Kidney epithelial cell (primary cell): ENCODE results near the gene P4HB. TPM values are rescaled to one million over a fixed set of nuclear protein-coding genes. Genes with fewer than 3 reads are reported as not detected.

Experiments used
- DNase-seq: peaks from one replicate; pipeline ENCODE4 v3.0.0-alpha.2; 2010; ENCODE audit warnings: low read depth
- H3K27me3 ChIP-seq: 2 replicates; pipeline ENCODE4 v1.6.0; 2011; ENCODE audit warnings: low read length; ENCODE audit not compliant: control insufficient read depth, insufficient read depth
- H3K36me3 ChIP-seq: 2 replicates; pipeline ENCODE4 v1.5.1; 2011; ENCODE audit warnings: low read length; ENCODE audit not compliant: control insufficient read depth, insufficient read depth
- H3K4me3 ChIP-seq: 2 replicates; pipeline ENCODE4 v1.5.1; 2011; ENCODE audit warnings: low read depth, mild to moderate bottlenecking, control low read depth, low read length
- total RNA-seq: library from RNA; depleted of rRNA; stranded (reverse); fragments of >200 nt; gene quantifications from 2 replicates; pipeline ENCODE4 v1.2.3, GENCODE V29; 2015
- TF ChIP-seq, protein P1 (sequence below): IDR thresholded peaks from 2 replicates; pipeline ENCODE4 v1.5.1; 2011; ENCODE audit warnings: mild to moderate bottlenecking, moderate library complexity, low read length, control low read depth, inconsistent platforms; ENCODE audit not compliant: insufficient read depth, poor library complexity, severe bottlenecking

The P4HB gene
- total RNA-seq, 1 donor from 2014 or later: 870 TPM

DNA sequence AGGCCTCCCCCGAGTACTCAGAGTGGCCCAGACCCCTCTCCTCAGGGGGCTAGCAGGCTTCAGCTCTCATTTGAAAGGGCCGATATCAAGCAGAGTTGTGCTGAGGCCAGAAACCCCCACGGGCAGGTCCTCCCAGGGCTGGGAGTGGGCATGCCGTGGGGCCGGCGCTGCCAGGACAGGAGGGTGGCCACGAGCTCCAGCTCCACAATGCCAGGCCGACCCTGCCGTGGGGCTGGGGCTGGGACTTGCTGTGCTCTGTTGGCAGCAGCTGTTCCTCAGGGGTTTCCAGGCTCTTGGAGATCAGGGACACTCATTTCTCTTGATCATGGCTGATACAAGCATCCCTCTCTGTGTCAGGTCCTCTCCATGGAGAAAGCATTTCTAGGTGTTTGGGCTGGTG lies 38.5 kb upstream of the P4HB start:
- H3K27me3 ChIP-seq: peaks cover 13% of the 10 kb centered on the region
- H3K36me3 ChIP-seq: peaks cover 5% of the 10 kb centered on the region
- no peak for DNase-seq
- H3K4me3 ChIP-seq: no peak overlapping the region
- TF ChIP-seq, protein P1, sequence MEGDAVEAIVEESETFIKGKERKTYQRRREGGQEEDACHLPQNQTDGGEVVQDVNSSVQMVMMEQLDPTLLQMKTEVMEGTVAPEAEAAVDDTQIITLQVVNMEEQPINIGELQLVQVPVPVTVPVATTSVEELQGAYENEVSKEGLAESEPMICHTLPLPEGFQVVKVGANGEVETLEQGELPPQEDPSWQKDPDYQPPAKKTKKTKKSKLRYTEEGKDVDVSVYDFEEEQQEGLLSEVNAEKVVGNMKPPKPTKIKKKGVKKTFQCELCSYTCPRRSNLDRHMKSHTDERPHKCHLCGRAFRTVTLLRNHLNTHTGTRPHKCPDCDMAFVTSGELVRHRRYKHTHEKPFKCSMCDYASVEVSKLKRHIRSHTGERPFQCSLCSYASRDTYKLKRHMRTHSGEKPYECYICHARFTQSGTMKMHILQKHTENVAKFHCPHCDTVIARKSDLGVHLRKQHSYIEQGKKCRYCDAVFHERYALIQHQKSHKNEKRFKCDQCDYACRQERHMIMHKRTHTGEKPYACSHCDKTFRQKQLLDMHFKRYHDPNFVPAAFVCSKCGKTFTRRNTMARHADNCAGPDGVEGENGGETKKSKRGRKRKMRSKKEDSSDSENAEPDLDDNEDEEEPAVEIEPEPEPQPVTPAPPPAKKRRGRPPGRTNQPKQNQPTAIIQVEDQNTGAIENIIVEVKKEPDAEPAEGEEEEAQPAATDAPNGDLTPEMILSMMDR: no peak

DNA sequence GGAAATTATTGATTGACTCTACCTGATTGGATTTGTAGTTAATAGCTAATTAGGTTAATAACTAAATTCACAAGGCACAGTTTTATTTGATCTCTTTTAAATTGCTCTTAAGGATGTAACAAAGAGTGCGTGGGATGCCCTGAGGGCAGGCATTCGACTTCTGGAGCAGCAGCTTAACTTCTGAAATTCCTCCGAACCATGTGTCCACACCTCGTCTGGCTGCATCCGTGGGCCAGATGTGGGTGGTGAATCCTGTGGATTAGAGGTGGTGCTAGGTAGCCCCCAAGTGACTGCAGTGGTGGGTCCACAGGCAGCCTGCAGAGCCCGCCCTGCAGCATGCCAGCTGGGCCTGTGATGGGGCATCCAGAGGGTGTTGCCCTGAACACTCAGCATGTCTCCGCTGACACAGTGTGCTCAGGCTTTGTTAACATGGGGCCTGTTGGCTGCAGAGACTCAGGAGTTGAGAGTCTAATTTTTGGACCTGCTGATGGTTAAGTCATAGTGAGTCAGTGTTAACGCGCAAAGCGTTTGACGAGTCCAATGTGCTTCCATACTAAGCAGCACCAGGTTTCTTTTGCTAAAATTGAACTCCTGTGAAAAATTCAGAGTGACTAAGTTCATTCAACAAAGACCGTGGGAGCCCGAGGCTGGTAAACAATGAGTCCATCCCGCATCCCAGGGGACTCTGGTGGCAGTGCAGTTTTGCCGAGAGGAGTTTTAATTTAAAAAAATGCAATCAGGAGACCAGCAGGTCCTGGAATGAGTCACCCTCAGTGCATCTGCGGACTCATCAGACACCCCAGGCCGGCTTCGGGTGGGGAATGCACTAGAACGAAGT lies 37.9 kb upstream of the P4HB start:
- peaks cover 5% of the 10 kb centered on the region for H3K36me3 ChIP-seq
- H3K4me3 ChIP-seq: no peak overlapping the region
- no peak for DNase-seq
- TF ChIP-seq, protein P1: no peak
- peaks cover 13% of the 10 kb centered on the region for H3K27me3 ChIP-seq

DNA sequence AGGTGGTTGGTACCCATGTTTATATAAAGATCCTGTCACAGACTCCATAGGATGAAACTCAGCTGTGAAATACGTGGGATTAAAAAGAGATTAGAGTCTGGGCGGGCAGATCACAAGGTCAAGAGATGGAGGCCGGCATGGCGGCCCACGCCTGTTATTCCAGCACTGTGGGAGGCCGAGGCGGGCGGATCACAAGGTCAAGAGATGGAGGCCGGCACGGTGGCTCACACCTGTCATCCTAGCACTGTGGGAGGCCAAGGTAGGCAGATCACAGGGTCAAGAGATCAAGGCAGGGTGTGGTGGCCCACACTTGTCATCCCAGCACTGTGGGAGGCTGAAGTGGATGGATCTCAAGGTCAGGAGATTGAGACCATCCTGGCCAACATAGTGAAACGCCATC lies 35.1 kb upstream of the P4HB start:
- H3K4me3 ChIP-seq: no peak overlapping the region
- peaks cover 5% of the 10 kb centered on the region for H3K36me3 ChIP-seq
- DNase-seq: no peak
- TF ChIP-seq, protein P1: no peak
- H3K27me3 ChIP-seq: no peaks in the 10 kb centered on the region

DNA sequence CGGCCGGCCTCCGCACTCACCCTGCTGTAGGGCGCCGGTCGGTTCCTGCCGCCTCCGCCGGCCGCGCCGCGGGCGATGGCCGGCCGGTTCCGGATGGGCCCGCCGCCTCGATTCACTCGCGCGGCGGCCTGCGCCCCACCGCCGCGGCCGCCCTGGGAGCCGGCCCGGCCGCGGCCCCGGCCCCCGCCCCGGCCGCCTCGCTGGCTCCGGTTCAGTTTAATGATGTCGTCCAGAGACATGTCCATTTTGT lies 30.9 kb upstream of the P4HB start:
- DNase-seq: no peak
- TF ChIP-seq, protein P1: no peak
- Histone ChIP-seq H3K4me3 (peak overlapping the region; percentile 86), H3K27me3 (no peaks in the 10 kb centered on the region), H3K36me3 (peaks cover 8% of the 10 kb centered on the region)

DNA sequence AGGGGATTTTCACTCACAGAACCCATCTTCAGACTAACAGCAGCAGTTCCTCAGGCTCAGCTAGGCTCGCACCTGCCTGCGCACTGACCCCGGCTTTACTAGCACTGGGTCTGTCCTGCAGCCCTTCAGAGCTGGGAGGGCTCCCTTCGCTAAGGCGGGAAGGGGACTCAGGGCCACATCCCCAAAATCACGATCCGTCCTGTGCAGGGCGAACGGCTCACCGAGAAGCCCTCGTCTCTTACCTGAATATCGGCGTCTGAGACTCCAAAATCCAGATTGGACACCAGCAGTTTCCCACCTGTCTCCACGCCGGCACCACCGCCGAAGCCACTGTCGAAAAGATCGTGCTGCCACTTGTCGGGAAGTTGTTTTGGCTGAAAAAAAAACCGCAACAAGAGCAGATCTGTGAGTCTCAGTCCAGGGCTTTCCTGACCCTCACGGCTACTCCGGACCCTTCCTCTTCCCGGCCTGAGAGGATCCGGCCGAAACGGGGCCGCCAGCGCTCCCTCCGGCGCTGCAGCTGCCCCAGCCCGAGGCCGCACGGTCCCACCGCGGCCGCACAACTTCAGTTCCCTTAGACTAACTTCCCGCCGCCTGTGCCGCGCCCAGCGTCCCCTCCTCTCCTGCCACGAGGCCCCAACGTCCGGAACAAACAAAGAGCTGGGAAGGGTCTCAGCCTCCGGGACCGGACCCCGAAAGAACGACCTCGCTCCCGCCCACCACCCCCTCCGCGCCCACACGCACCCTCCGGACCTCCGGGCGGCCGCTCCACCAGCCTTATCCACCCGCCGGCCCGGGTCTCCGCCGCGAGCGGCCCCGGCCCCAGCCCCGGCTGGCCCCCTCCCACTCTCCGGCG lies 30.3 kb upstream of the P4HB start:
- Histone ChIP-seq H3K4me3 (peak overlapping the region; percentile 86), H3K36me3 (peaks cover 8% of the 10 kb centered on the region), H3K27me3 (no peaks in the 10 kb centered on the region)
- no peak for DNase-seq
- TF ChIP-seq, protein P1: no peak
